ENCODE data around the gene GUCY2C.

GUCY2C gene

DNA sequence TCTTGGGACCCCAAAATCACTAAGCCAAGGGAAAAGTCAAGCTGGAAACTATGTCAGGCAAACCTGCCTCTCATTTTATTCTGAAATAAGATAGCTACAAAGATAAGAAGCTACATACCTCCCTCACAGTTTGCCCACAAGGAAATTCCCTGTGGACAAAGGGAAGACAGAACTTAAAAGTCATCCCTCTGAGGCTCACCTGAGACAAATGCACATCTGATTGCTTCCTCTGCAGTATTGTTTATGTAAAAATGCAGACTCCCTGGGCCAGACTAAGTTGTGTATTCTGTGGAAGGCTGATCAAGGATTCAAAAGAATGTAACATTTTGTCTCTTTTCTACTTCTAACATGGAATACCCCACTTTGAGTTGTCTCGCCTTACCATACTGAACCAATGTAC, 126.2 kb downstream of the GUCY2C start:
- no peak for DNase-seq (ENCODE audit: low read depth)

DNA sequence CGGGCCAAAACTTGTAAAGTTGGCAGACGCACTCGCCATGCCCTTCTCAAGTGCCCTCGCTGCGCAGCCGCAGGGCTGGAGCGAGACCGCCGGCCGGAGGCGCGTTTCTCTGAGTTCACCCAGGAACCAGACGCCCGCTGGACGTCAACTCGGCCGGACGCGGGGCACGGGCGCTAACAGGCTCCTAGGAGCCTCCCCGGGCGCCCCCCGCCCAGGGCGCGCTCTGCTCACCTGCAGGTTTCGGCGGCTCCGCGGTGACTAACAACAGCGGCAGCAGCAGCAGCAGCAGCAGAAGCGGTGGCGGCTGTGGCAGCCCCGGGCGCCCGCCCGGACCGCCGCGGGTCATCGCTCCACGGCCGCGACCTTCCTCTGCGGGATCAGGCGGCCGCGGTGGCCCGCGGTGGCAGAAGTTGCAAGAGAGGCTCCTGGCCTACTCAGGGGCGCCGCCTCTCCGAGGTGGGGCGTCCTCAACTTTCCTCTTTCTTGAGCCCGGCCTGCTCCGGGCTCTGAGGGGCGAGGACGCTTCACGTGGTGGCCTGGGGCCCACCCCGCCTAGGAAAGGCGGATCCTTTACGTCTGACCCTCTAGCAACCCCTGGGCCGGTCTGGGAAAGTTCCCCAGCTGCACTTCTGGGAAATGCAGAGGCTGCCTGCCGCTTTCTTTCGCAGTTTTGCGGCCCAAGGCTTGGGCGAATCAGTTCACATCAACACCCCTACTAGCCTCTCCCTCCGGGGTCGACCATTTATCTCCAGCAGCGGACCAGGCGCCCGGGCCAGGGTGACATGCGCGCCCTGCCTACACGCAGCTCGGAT, 128.8 kb downstream of the GUCY2C start, which contains the start of gene PLBD1:
PLBD1 (minus strand) TSS at position 533 of the 812 bp plus-strand sequence; CDS start at position 346, 187 bp downstream.
- no peak for DNase-seq (ENCODE audit: low read depth)

DNA sequence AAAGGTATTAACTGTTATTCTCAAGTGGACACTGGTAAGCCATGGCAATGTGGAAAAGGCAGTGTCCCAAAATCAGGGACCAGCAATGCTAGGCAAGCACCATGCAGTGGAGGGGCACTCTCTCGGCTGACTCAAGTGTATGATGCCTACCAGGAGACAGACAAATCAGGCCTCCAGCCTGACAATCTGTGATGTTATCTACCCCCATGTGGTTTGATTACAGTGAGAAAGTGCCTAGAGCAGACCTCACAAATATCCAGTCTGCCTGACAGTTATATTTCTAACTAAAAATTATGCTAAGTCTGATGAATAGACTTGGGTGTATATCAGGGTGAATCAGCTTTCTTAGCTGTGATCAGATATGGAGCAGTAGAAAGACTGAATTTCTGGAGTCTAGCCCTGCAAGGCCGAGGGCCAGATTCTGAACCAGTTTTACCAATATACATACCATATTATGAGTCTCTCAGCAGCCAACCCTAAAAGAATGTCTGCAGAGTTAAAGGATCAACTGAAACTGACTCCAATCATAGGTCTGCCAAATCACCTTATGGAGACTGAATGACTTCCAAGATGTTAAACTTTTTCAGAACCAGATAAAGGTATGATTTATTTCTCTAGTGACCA, 132.0 kb downstream of the GUCY2C start:
- no peak for DNase-seq (ENCODE audit: low read depth)

- DNase-seq (ENCODE audit: low read depth): no peak
These were observed 133.4 kb downstream of the GUCY2C start for GRCh38 chr12:14563046-14563445.

All from activated T-cell treated with anti-CD3 and anti-CD28 coated beads for 1 hour (primary cell).